K562 (cell line): ENCODE measurements around the gene CELF6. TPM values are rescaled to one million over a fixed set of nuclear protein-coding genes. Genes with fewer than 3 reads are reported as not detected.

Experiments used
- ARID2 ChIP-seq: fragments of 450-650 bp; IDR thresholded peaks from 2 replicates; pipeline ENCODE4 v1.6.1; 2017; ENCODE audit warnings: antibody characterized with exemption, mild to moderate bottlenecking
- CBX1 ChIP-seq: sonication (generic); IDR thresholded peaks from 2 replicates; pipeline ENCODE4 v1.6.1; 2016; ENCODE audit warnings: antibody characterized with exemption, low read depth, mild to moderate bottlenecking
- CBX3 ChIP-seq, 2 experiments: IDR thresholded peaks; 1 replicate in 1 of 2; 2 replicates in 1 of 2; pipeline ENCODE4 v1.6.1; 2012; ENCODE audit warnings: inconsistent platforms in 2 of 2, low read length in 2 of 2, borderline replicate concordance in 1 of 2, control low read depth in 1 of 2
- CEBPG ChIP-seq, 3 experiments: fragments of 200-800 bp in 1 of 3; sonication (Bioruptor generic) in 1 of 3; sonication (generic) in 1 of 3; formaldehyde crosslinking in 1 of 3; IDR thresholded peaks in 2 of 3; conservative IDR thresholded peaks in 1 of 3; 2 replicates each; pipeline versions ENCODE4 v1.6.1 to v1.8.0; 2016 to 2022; ENCODE audit warnings: missing compliant biosample characterization in 2 of 3, missing genetic modification characterization in 2 of 3, mild to moderate bottlenecking in 1 of 3, missing genetic modification reagents in 1 of 3
- GATA2 ChIP-seq: sonication (generic); formaldehyde crosslinking; IDR thresholded peaks from 2 replicates; pipeline ENCODE4 v1.4.0; 2020; ENCODE audit warnings: mild to moderate bottlenecking, missing genetic modification reagents
- HDAC2 ChIP-seq: fragments of 450-650 bp; IDR thresholded peaks from 2 replicates; pipeline ENCODE4 v1.6.1; 2016; ENCODE audit warnings: mild to moderate bottlenecking
- MTA1 ChIP-seq: fragments of 450-650 bp; IDR thresholded peaks from 2 replicates; pipeline ENCODE4 v1.6.1; 2017; ENCODE audit warnings: borderline replicate concordance
- PHF21A ChIP-seq: fragments of 450-650 bp; IDR thresholded peaks from 2 replicates; pipeline ENCODE4 v1.6.1; 2017; ENCODE audit warnings: low read depth, borderline replicate concordance
- PPARD ChIP-seq: fragments of 250-450 bp; sonication (Bioruptor Pico); IDR thresholded peaks from 2 replicates; pipeline ENCODE4 v1.8.0; 2022; ENCODE audit warnings: inconsistent platforms, mild to moderate bottlenecking, moderate library complexity
- SLC30A9 ChIP-seq: fragments of 250-450 bp; sonication (Bioruptor Pico); IDR thresholded peaks from 2 replicates; pipeline ENCODE4 v1.8.0; 2022; ENCODE audit warnings: mild to moderate bottlenecking, moderate library complexity
- TAF9B ChIP-seq: fragments of 450-650 bp; IDR thresholded peaks from 2 replicates; pipeline ENCODE4 v1.6.1; 2018; ENCODE audit warnings: mild to moderate bottlenecking; ENCODE audit not compliant: partially characterized antibody
- ZNF41 ChIP-seq: fragments of 250-450 bp; sonication (Bioruptor Pico); conservative IDR thresholded peaks from 2 replicates; pipeline ENCODE4 v1.4.0; 2020; ENCODE audit warnings: mild to moderate bottlenecking
- ZNF436 ChIP-seq: fragments of 250-450, 450-650 bp; sonication (Bioruptor Pico); formaldehyde crosslinking; IDR thresholded peaks from 2 replicates; pipeline ENCODE4 v1.7.0; 2020; ENCODE audit warnings: mild to moderate bottlenecking
- ZNF561 ChIP-seq: fragments of 450-650 bp; formaldehyde crosslinking; conservative IDR thresholded peaks from 2 replicates; pipeline ENCODE4 v1.4.0; 2020; ENCODE audit warnings: mild to moderate bottlenecking, moderate library complexity
- polyA plus RNA-seq, 8 experiments: library from polyadenylated mRNA; depleted of rRNA in 4 of 8; stranded (reverse) in 5 of 8; unstranded in 3 of 8; fragments of >200 nt; fragmentation: Nextera tagmentation in 2 of 8; fragmentation: Illumina TruSeq in 1 of 8; extraction: Ambion mirVana in 2 of 8; extraction: Trizol in 1 of 8; gene quantifications; 2 replicates each; pipeline versions ENCODE4 v1.2.1 to v1.2.3, GENCODE V29; 2011 to 2014; ENCODE audit warnings: inconsistent platforms in 1 of 8, missing spikeins in 1 of 8
- total RNA-seq, 7 experiments: library from RNA; depleted of rRNA in 6 of 7; stranded (reverse); fragments of >200 nt in 6 of 7; fragmentation: Illumina TruSeq in 2 of 7; extraction: Trizol in 2 of 7; gene quantifications; 2 replicates each; pipeline versions ENCODE4 v1.2.1 to v1.2.3, GENCODE V29; 2011 to 2021; ENCODE audit warnings: low replicate concordance in 1 of 7
- TF ChIP-seq, protein P1 (sequence below): sonication (generic); formaldehyde crosslinking; IDR thresholded peaks from 2 replicates; pipeline ENCODE4 v1.8.0; 2023; ENCODE audit warnings: missing genetic modification reagents, mild to moderate bottlenecking, borderline replicate concordance
- TF ChIP-seq, protein P2 (sequence below), 3 experiments: fragments of 200-800 bp in 1 of 3; sonication (Bioruptor generic) in 1 of 3; sonication (generic) in 1 of 3; formaldehyde crosslinking in 1 of 3; IDR thresholded peaks; 2 replicates each; pipeline versions ENCODE4 v1.6.1 to v1.8.0; 2016 to 2022; ENCODE audit warnings: mild to moderate bottlenecking in 2 of 3, missing compliant biosample characterization in 2 of 3, missing genetic modification characterization in 2 of 3, missing genetic modification reagents in 1 of 3
- TF ChIP-seq, protein P3 (sequence below), 2 experiments: fragments of 150-350 bp in 1 of 2; IDR thresholded peaks; 2 replicates each; pipeline ENCODE4 v1.6.1; 2012 to 2016; ENCODE audit warnings: low read depth in 2 of 2, low read length in 2 of 2, mild to moderate bottlenecking in 1 of 2, moderate library complexity in 1 of 2

CELF6 gene
- total and polyA plus RNA-seq, 9 of the 15 experiments (the other 6 are each of a cell fraction or from before 2014, with no cell fraction given): 0.01 to 0.11 TPM; not detected in 7

DNA sequence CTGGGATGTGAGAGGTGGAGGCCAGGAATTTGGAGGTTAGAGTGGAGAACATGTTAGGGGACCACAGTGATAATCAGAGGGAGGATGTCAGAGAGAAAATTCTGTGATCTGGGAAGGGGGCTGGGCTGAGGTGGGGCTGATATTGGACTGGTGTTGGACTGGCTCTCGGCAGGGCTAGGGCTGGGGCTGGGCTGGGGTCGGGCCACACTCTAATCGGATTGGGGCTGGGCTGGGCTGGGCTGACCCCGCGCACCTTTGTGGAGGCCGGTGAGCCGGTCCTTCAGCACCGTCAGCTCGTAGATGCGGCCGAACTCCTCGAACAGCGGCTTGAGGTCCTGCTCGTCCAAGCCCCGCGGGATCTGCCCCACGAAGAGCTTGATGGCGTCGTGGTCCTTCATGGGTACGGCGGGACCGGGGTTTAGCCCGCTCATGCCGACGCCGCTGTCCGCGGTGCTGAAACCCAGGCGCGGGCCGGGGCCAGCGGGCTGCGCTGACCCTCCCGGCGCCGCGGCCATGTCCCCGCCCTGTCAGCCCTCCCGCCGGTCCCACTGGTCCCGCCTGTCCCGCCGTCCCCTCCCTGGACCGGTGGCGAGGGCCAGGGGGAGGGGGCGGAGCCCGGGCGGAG lies 485 bp downstream of the CELF6 start (continued):
- TF ChIP-seq CBX1 (no peak), MTA1 (no peak), CEBPG (CRISPR knock-in tag; IDR thresholded peaks at IDR 0.05) (no peak), CEBPG (tag; conservative IDR thresholded peaks at IDR 0.05 in 1 of 2, IDR thresholded peaks at IDR 0.05 in 1 of 2) (no peak), HDAC2 (0 out of 2 replicates have a peak, but pooled peaks have one; percentile 22), SLC30A9 (CRISPR knock-in tag) (no peak), GATA2 (CRISPR knock-in tag) (no peak), PHF21A (no peak), ZNF561 (CRISPR knock-in tag) (no peak), ARID2 (no peak), ZNF436 (no peak), CBX3 (IDR thresholded peaks at IDR 0.05; ENCODE audit: borderline replicate concordance in 1 of 2, low read length in 2 of 2) (0 out of 3 replicates have a peak, but pooled peaks of 1 of the 2 experiments have one; percentile 53), ZNF41 (no peak), PPARD (CRISPR knock-in tag) (no peak), TAF9B (no peak)
- TF ChIP-seq, protein P1, sequence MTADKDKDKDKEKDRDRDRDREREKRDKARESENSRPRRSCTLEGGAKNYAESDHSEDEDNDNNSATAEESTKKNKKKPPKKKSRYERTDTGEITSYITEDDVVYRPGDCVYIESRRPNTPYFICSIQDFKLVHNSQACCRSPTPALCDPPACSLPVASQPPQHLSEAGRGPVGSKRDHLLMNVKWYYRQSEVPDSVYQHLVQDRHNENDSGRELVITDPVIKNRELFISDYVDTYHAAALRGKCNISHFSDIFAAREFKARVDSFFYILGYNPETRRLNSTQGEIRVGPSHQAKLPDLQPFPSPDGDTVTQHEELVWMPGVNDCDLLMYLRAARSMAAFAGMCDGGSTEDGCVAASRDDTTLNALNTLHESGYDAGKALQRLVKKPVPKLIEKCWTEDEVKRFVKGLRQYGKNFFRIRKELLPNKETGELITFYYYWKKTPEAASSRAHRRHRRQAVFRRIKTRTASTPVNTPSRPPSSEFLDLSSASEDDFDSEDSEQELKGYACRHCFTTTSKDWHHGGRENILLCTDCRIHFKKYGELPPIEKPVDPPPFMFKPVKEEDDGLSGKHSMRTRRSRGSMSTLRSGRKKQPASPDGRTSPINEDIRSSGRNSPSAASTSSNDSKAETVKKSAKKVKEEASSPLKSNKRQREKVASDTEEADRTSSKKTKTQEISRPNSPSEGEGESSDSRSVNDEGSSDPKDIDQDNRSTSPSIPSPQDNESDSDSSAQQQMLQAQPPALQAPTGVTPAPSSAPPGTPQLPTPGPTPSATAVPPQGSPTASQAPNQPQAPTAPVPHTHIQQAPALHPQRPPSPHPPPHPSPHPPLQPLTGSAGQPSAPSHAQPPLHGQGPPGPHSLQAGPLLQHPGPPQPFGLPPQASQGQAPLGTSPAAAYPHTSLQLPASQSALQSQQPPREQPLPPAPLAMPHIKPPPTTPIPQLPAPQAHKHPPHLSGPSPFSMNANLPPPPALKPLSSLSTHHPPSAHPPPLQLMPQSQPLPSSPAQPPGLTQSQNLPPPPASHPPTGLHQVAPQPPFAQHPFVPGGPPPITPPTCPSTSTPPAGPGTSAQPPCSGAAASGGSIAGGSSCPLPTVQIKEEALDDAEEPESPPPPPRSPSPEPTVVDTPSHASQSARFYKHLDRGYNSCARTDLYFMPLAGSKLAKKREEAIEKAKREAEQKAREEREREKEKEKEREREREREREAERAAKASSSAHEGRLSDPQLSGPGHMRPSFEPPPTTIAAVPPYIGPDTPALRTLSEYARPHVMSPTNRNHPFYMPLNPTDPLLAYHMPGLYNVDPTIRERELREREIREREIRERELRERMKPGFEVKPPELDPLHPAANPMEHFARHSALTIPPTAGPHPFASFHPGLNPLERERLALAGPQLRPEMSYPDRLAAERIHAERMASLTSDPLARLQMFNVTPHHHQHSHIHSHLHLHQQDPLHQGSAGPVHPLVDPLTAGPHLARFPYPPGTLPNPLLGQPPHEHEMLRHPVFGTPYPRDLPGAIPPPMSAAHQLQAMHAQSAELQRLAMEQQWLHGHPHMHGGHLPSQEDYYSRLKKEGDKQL (CRISPR knock-in tag): 0 out of 2 replicates have a peak, but pooled peaks have one; percentile 37
- TF ChIP-seq, protein P2, sequence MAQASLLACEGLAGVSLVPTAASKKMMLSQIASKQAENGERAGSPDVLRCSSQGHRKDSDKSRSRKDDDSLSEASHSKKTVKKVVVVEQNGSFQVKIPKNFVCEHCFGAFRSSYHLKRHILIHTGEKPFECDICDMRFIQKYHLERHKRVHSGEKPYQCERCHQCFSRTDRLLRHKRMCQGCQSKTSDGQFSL (CRISPR knock-in tag; IDR thresholded peaks at IDR 0.05): no peak
- TF ChIP-seq, protein P2 (tag; IDR thresholded peaks at IDR 0.05): no peak
- TF ChIP-seq, protein P3, sequence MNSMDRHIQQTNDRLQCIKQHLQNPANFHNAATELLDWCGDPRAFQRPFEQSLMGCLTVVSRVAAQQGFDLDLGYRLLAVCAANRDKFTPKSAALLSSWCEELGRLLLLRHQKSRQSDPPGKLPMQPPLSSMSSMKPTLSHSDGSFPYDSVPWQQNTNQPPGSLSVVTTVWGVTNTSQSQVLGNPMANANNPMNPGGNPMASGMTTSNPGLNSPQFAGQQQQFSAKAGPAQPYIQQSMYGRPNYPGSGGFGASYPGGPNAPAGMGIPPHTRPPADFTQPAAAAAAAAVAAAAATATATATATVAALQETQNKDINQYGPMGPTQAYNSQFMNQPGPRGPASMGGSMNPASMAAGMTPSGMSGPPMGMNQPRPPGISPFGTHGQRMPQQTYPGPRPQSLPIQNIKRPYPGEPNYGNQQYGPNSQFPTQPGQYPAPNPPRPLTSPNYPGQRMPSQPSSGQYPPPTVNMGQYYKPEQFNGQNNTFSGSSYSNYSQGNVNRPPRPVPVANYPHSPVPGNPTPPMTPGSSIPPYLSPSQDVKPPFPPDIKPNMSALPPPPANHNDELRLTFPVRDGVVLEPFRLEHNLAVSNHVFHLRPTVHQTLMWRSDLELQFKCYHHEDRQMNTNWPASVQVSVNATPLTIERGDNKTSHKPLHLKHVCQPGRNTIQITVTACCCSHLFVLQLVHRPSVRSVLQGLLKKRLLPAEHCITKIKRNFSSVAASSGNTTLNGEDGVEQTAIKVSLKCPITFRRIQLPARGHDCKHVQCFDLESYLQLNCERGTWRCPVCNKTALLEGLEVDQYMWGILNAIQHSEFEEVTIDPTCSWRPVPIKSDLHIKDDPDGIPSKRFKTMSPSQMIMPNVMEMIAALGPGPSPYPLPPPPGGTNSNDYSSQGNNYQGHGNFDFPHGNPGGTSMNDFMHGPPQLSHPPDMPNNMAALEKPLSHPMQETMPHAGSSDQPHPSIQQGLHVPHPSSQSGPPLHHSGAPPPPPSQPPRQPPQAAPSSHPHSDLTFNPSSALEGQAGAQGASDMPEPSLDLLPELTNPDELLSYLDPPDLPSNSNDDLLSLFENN (IDR thresholded peaks at IDR 0.05; ENCODE audit: low read depth in 2 of 2, low read length in 2 of 2): 0 out of 4 replicates have a peak, but pooled peaks of 1 of the 2 experiments have one; percentile 24
